Measurements from ENCODE around the gene TPSD1.
"Not testable (repeated sequence)": the region's sequence is repeated elsewhere in the genome, so short reads cannot be mapped to it uniquely, and the experiment has no call there.

GRCh38 chr16:1249031-1249755 is 6.7 kb upstream of the TPSD1 start:
- not testable (repeated sequence) for TF ChIP-seq RAD51 (IDR thresholded peaks at IDR 0.05); KDM1A (IDR thresholded peaks at IDR 0.05; ENCODE audit: borderline replicate concordance); MYC (IDR thresholded peaks at IDR 0.05; ENCODE audit: insufficient read depth, insufficient read length, insufficient replicate concordance, low read length, severe bottlenecking); IKZF2 (IDR thresholded peaks at IDR 0.05); USF2 (IDR thresholded peaks at IDR 0.05; ENCODE audit: borderline replicate concordance, low read depth, low read length); EP300 (IDR thresholded peaks at IDR 0.05; ENCODE audit: borderline replicate concordance in 1 of 2, control insufficient read depth in 1 of 2, low read depth in 2 of 2, low read length in 2 of 2); CTCF (IDR thresholded peaks at IDR 0.05 in 2 of 3, conservative IDR thresholded peaks at IDR 0.05 in 1 of 3; ENCODE audit: control insufficient read depth in 2 of 3, extremely low read depth in 1 of 3, insufficient read depth in 1 of 3, low read depth in 3 of 3, low read length in 3 of 3); EGR1 (IDR thresholded peaks at IDR 0.05; ENCODE audit: borderline replicate concordance in 1 of 2, low read depth in 2 of 2, low read length in 2 of 2); YY1 (IDR thresholded peaks at IDR 0.05; ENCODE audit: low read depth, low read length); ZNF207 (IDR thresholded peaks at IDR 0.05; ENCODE audit: borderline replicate concordance); PAX8 (IDR thresholded peaks at IDR 0.05)
